A673 (cell line): ENCODE data around the gene ZC3H7B. TPM values are rescaled to one million over a fixed set of nuclear protein-coding genes. Genes with fewer than 3 reads are reported as not detected.
A peak's percentile ranks its signal among the peaks of the same experiment; 100 is the strongest.

Source experiments
- BruUV-seq: library from RNA; stranded (reverse); fragments of 400-500 nt; replicated peaks from 2 replicates; lab custom pipeline; 2021; lab: Mats Ljungman, UMichigan
- CTCF ChIA-PET: fragments of 300-600 bp; sonication (Branson Sonifier 250); formaldehyde crosslinking; loops from one replicate; lab custom pipeline; 2022; ENCODE audit warnings: antibody characterized with exemption; lab: Charles Lee
- POLR2A ChIA-PET: fragments of 300-600 bp; sonication (Branson Sonifier 250); formaldehyde crosslinking; loops from one replicate; lab custom pipeline; 2022; ENCODE audit warnings: antibody characterized with exemption; ENCODE audit not compliant: low non-redundant PET; lab: Charles Lee
- DNase-seq: peaks from one replicate; pipeline ENCODE4 v3.0.0-alpha.2; 2015; ENCODE audit warnings: low spot score
- H3K27ac ChIP-seq: fragments of 200-600 bp; sonication (generic); 2 replicates; pipeline ENCODE4 v1.5.1; 2016; ENCODE audit warnings: mixed run types, low read depth, mild to moderate bottlenecking, mixed read lengths, antibody characterized with exemption, low read length; ENCODE audit not compliant: poor library complexity, severe bottlenecking
- H3K27me3 ChIP-seq: fragments of 200-600 bp; sonication (generic); replicated peaks from 2 replicates; pipeline ENCODE4 v1.6.1; 2017; ENCODE audit warnings: mixed run types, low read depth, mild to moderate bottlenecking, mixed read lengths, antibody characterized with exemption, low read length; ENCODE audit not compliant: insufficient read depth, poor library complexity
- H3K36me3 ChIP-seq: fragments of 200-600 bp; sonication (generic); 2 replicates; pipeline ENCODE4 v1.6.1; 2016; ENCODE audit warnings: mixed run types, mild to moderate bottlenecking, mixed read lengths, antibody characterized with exemption, low read length; ENCODE audit not compliant: insufficient read depth, poor library complexity, severe bottlenecking
- H3K4me1 ChIP-seq: fragments of 200-600 bp; sonication (generic); 2 replicates; pipeline ENCODE4 v1.6.1; 2017; ENCODE audit warnings: mixed run types, mild to moderate bottlenecking, mixed read lengths, antibody characterized with exemption, low read length; ENCODE audit not compliant: insufficient read depth, poor library complexity, severe bottlenecking
- H3K4me3 ChIP-seq: fragments of 200-600 bp; sonication (generic); 2 replicates; pipeline ENCODE4 v1.5.1; 2016; ENCODE audit warnings: low read depth, mixed run types, mild to moderate bottlenecking, mixed read lengths, low read length; ENCODE audit not compliant: poor library complexity, severe bottlenecking
- H3K9me3 ChIP-seq: fragments of 200-600 bp; sonication (generic); 2 replicates; pipeline ENCODE4 v1.6.1; 2016; ENCODE audit warnings: mixed run types, low read depth, mild to moderate bottlenecking, mixed read lengths, antibody characterized with exemption, low read length; ENCODE audit not compliant: poor library complexity, severe bottlenecking
- EZH2 ChIP-seq: fragments of 200-600 bp; sonication (generic); IDR thresholded peaks from 2 replicates; pipeline ENCODE4 v1.6.1; 2017; ENCODE audit warnings: borderline replicate concordance, low read depth, mild to moderate bottlenecking, mixed read lengths, antibody characterized with exemption, low read length; ENCODE audit not compliant: poor library complexity, severe bottlenecking
- intact Hi-C: fragments of 100-400 bp; cut with micrococcal nuclease; formaldehyde crosslinking; loops from one replicate; pipeline ENCODE4 v1.10.0; 2022; ENCODE audit not compliant: unreplicated experiment
- microRNA-seq: library from miRNA; unstranded; fragments of <30 nt; microRNA quantifications from one replicate; pipeline ENCODE4 v1.2.0, GENCODE V29; 2021
- total RNA-seq: library from RNA; stranded (reverse); gene quantifications from 2 replicates; pipeline ENCODE4 v1.2.3, GENCODE V29; 2021
- TF ChIP-seq, protein P1 (sequence below): fragments of 300-800, 200-600 bp; sonication (generic); conservative IDR thresholded peaks from 2 replicates; pipeline ENCODE4 v1.5.1; 2017; ENCODE audit warnings: low read depth, mild to moderate bottlenecking, antibody characterized with exemption, low read length, moderate library complexity, mixed read lengths

ZC3H7B gene
- total RNA-seq, 1 experiment from 2014 or later: 90.4 TPM

DNA sequence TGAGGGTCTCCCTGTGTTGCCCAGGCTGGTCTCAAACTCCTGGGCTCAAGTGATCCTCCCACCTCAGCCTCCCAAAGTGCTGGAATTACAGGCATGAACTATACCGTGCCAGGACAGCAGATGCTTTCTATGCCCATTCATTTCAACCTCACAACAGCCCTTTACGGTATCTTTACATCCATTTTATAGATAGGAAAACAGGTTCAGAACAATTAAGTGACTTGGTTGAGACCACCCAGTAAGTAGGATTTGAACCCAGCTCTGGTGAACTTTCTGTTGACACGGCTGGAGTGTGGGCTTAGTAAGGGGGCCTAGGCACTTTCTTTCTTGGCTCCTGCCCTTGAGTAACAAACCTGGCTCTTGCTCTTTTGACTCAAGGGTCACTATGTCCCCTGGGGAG, 106.1 kb downstream of the ZC3H7B start:
- DNase-seq: no peak
- Histone ChIP-seq H3K36me3 (no peaks in the 10 kb centered on the region), H3K4me3 (no peak overlapping the region), H3K9me3 (no peaks in the 10 kb centered on the region), H3K27me3 (no peaks in the 10 kb centered on the region), H3K27ac (no peak overlapping the region), H3K4me1 (peaks cover 13% of the 10 kb centered on the region)
- TF ChIP-seq EZH2: no peak
- TF ChIP-seq, protein P1, sequence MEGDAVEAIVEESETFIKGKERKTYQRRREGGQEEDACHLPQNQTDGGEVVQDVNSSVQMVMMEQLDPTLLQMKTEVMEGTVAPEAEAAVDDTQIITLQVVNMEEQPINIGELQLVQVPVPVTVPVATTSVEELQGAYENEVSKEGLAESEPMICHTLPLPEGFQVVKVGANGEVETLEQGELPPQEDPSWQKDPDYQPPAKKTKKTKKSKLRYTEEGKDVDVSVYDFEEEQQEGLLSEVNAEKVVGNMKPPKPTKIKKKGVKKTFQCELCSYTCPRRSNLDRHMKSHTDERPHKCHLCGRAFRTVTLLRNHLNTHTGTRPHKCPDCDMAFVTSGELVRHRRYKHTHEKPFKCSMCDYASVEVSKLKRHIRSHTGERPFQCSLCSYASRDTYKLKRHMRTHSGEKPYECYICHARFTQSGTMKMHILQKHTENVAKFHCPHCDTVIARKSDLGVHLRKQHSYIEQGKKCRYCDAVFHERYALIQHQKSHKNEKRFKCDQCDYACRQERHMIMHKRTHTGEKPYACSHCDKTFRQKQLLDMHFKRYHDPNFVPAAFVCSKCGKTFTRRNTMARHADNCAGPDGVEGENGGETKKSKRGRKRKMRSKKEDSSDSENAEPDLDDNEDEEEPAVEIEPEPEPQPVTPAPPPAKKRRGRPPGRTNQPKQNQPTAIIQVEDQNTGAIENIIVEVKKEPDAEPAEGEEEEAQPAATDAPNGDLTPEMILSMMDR: no peak
- intact Hi-C loops: no loop called here
- CTCF ChIA-PET: no interaction called here
- no TSS peak for BruUV-seq
- POLR2A ChIA-PET: interaction anchor here (0.6 kb wide), 1 partner anchor 49 kb away, joined by 3 read pairs; no protein-coding TSS in a partner anchor

DNA sequence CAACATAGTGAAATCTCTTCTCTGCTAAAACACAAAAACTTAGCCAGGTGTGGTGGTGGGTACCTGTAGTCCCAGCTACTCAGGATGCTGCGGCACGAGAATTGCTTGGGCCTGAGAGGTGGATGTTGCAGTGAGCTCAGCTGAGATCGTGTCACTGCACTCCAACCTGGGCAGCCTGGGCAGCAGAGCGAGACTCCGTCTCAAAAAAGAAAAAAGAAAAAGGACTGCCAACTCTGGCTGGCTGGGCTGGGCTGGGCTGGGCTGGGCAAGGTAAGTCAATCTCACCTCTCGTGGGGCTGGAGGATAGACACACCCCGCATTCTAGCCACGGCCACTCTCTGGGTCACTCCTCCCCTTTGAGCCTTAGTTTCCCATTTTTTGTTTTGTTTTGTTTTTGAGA, 107.3 kb downstream of the ZC3H7B start:
- H3K4me3 ChIP-seq: no peak overlapping the region
- H3K27ac ChIP-seq: no peak overlapping the region
- no peaks in the 10 kb centered on the region for H3K36me3 ChIP-seq
- ChIA-PET POLR2A (interaction anchor here (0.6 kb wide), 1 partner anchor 43 kb away, joined by 9 read pairs; no protein-coding TSS in a partner anchor), CTCF (interaction anchor here (0.8 kb wide), 1 partner anchor 116 kb away, joined by 7 read pairs; no protein-coding TSS in a partner anchor)
- no peak for DNase-seq
- peaks cover 9% of the 10 kb centered on the region for H3K4me1 ChIP-seq
- intact Hi-C loops: no loop called here
- H3K9me3 ChIP-seq: no peaks in the 10 kb centered on the region
- TF ChIP-seq, protein P1: no peak
- no peak for TF ChIP-seq EZH2
- no TSS peak for BruUV-seq
- no peaks in the 10 kb centered on the region for H3K27me3 ChIP-seq

Small RNA genes within 50 kb of the gene (microRNA-seq; reads per million reads assigned to microRNA genes)
- 4.0 reads per million, percentile 11 among the genes with 10 or more reads in this experiment for gene MIR6889

Other genes starting within 250 kb of the ZC3H7B start
- 77.2 and 85.6 TPM in 2 replicates for gene EP300, start 208.9 kb upstream of the ZC3H7B start, total RNA-seq
- 31.9 and 32.0 TPM in 2 replicates for gene L3MBTL2, start 96.2 kb upstream of the ZC3H7B start, total RNA-seq
- not detected in 2 replicates for gene CHADL, start 60.6 kb upstream of the ZC3H7B start, total RNA-seq
- gene RANGAP1, start 15.3 kb upstream of the ZC3H7B start, total RNA-seq: 159 and 177 TPM in 2 replicates
- 3.9 and 8.0 TPM in 2 replicates for gene TEF, start 80.4 kb downstream of the ZC3H7B start, total RNA-seq
- gene TOB2, start 145.3 kb downstream of the ZC3H7B start, total RNA-seq: 48.1 and 53.8 TPM in 2 replicates
- 72.6 and 85.5 TPM in 2 replicates for gene PHF5A, start 167.2 kb downstream of the ZC3H7B start, total RNA-seq
- gene ACO2, start 167.6 kb downstream of the ZC3H7B start, total RNA-seq: 125 and 127 TPM in 2 replicates
- 79.5 and 92.1 TPM in 2 replicates for gene POLR3H, start 242.9 kb downstream of the ZC3H7B start, total RNA-seq